GM19240 (cell line): ENCODE measurements around the gene B4GAT1.
"Not testable (repeated sequence)": the region's sequence is repeated elsewhere in the genome, so short reads cannot be mapped to it uniquely, and the experiment has no call there.

Source experiments
- DNase-seq: peaks from one replicate; pipeline ENCODE4 v3.0.0; 2011; ENCODE audit warnings: low spot score; ENCODE audit not compliant: insufficient read length

B4GAT1 gene

GRCh38 chr11:66347425-66348276, at the start of gene B4GAT1:
B4GAT1 (minus strand) TSS chr11:66347629; CDS start chr11:66347545, 84 bp downstream.
- peak; percentile 53 for DNase-seq

DNA sequence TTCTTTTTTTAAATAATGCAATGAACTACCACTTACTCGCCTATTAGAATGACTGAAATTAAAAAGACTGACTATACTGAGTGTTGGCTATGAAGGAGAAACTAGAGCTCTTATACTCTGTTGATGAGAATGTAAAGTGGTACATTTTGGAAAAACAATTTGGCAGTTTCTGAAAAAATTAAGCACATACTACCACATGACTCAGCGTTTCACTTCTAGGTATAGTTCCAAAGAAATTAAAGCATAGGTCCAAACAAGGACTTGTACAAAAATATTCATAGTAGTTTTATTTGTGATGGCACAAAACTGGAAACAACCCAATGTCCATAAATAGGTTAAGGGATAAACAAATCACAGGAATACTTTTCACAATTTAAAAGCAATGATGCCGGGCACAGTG, 46.5 kb upstream of the B4GAT1 start:
- no peak for DNase-seq

- no peak for DNase-seq
Observed at GRCh38 chr11:66391322-66391721, 43.9 kb upstream of the B4GAT1 start.

DNA sequence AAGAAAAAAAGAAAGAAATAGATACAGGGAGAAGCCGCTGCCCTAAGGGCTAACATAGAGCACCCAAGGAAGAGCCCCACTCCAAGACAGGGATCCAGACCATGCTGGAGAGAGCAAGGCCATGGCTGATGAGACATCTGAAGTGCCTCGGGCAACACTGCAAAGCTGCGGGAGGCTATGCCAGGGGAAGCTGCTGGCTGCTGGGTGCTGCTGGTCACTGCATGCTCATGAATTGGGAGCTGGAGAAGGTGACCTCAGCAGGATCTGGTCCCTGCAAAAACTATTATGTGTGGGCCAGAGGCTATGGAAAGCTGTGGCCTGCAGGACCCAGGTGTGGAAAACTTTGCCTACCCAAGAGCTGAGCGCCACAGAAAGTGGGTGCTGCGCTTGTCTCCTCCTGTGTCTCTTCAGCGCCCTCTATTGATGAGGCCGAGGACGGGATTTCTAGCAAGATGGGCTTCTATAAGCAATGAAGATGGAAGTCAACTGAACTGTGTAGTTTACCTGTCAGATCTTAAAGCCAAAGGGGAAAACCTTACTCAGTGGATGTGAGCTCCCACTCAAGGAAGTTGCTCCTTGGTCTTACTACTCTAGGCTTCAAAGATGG, 41.5 kb upstream of the B4GAT1 start:
- no peak for DNase-seq

DNA sequence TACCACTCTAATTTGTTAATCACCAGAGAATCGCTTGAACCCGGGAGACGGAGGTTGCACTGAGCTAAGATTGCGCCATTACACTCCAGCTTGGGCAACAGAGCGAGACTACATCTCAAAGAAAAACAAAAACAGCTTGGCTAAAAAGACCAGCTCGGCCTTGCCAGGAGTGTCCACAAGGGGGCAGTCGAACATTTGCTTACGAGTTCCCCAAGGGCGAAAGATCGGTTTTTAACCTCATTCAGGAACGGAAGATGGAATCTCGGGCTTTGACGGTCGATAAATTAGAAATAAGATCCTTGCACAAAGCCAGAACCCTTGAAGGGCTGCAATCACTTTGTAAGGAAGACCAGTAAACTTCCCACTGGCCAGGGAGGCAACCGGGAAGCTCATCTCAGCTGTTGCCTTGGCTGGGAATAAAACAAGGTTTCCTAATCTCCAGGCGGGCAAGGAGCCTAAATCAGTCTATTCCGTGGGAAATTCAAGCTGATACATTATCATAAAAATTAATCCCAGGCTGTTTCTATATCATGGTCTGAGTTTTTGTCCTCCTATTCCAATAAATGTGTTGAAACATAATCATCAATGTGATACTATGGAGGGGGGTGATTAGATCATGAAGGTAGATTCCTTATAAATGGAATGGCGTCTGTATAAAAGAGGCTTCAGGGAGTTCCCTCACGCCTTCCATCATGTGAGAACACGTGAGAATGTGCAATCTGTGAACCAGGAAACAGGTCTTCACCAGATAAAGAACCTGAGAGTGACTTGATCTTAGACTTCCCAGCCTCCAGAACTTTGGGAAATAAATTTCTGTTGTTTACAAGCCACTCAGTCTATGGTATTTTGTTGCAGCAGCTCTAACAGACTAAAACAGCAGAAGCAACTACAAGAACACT, 39.0 kb upstream of the B4GAT1 start:
- peak; percentile 58 for DNase-seq

GRCh38 chr11:66384316-66384715, 36.9 kb upstream of the B4GAT1 start:
- DNase-seq, result not testable (repeated sequence)

DNA sequence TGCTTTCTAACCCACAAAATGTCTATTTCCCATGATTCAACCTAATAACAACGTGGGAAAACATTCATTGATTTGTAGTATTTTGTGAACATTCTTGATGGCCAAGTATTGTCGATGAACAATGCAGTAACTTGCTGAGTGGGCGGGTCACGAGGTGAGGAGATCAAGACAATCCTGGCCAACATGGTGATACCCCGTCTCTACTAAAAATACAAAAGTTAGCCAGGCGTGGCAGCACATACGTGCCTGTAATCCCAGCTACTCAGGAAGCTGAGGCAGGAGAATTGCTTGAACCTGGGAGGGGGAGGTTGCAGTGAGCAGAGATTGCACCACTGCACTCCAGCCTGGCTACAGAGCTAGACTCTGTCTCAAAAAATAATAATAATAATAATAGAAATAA, 32.8 kb upstream of the B4GAT1 start:
- not testable (repeated sequence) for DNase-seq

GRCh38 chr11:66373690-66374287, 26.4 kb upstream of the B4GAT1 start:
- DNase-seq, result not testable (repeated sequence)

DNA sequence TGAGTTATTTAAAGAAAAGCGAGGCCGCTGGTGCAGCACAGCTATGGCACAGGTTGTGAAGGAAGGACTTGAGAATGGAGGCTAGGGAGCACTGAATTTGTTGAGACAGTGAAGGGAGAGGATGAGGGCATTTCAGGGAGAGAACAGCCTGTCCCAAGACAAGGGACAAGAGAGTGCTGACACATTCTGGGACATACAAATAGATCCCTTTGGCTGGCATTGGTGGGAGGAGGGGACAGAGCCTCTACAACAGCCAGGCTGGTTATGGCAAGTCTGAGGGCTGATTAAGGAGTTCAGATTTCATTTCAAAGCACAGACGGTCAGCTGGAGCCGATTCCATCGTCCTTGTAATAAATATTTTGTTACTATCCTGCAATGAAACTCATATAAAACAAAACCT, 25.8 kb upstream of the B4GAT1 start:
- no peak for DNase-seq

GRCh38 chr11:66371627-66372415, 24.4 kb upstream of the B4GAT1 start, which contains the start of gene SLC29A2:
SLC29A2 (minus strand) TSS chr11:66371760; CDS start chr11:66371591, 169 bp downstream.
- DNase-seq, result no peak

DNA sequence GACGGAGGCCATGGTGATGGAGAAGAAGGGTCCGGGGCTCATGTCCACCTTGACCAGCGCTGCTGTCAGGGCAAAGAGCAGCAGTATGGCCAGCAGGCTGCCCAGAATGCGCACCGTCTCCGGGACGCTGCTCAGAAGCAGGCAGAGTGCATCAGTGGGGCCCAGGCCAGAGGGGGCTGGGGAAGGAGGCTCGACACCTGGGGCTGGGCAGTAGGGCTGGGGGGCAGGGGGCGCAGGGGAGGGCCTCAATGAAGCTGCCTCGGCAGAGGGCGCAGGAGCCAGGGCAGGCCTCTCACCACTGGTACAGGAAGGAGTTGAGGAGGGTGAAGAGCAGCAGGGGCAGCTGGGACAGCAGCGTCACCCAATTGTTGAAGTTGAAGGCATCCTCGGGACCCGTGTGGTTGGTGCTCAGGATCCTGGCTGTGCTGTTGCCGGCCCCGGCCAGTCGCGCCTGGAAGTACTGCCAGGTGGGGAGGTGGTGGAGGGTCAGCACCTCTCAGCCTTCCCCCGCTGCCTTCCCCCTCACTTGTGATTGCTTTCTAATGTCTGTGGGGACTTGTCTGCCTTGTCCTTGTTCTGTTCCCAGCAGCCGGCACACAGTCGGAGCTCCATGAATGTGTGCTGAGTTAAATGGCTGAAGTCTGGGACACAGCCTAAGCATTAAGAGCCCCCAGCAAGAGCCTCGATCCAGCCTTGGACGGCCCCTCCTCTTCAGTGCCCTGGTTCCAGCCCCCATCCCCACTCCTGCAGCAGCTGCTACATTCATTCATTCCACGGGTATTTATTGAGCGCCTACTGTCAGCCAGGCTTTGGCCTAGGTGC, 21.9 kb upstream of the B4GAT1 start:
- DNase-seq, result no peak

GRCh38 chr11:66368484-66368883, 21.1 kb upstream of the B4GAT1 start:
- DNase-seq, result no peak

GRCh38 chr11:66367561-66368312, 20.3 kb upstream of the B4GAT1 start:
- no peak for DNase-seq

DNA sequence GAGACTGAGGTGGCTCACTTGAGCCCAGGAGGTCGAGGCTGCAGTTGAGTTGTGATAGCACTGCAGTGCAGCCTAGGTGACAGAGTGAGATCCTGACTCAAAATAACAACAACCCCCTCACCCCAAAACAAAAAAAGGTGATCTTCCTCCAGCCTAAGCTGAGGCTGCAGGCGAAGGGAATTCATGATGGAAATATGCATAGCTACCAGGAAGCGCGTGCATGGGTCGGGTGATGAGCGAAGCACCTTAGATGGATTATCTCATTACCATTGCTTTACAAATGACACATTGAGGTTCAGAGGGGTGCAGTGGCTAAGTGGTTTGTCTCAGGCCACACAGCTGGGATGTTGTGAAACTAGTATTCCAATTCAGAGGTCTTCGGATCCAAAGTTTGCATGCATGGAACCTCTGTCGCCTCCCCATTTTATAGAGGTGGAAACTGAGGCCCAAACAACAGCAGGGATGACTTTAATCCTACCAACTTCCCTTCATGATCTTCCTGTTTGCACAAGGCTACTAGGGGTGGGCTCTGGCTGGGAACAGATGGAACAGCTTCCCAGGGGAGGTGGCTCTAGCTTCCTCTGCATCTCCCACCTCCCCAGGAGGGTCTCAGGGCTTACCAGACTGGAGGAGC, 19.5 kb upstream of the B4GAT1 start:
- DNase-seq, result no peak

DNA sequence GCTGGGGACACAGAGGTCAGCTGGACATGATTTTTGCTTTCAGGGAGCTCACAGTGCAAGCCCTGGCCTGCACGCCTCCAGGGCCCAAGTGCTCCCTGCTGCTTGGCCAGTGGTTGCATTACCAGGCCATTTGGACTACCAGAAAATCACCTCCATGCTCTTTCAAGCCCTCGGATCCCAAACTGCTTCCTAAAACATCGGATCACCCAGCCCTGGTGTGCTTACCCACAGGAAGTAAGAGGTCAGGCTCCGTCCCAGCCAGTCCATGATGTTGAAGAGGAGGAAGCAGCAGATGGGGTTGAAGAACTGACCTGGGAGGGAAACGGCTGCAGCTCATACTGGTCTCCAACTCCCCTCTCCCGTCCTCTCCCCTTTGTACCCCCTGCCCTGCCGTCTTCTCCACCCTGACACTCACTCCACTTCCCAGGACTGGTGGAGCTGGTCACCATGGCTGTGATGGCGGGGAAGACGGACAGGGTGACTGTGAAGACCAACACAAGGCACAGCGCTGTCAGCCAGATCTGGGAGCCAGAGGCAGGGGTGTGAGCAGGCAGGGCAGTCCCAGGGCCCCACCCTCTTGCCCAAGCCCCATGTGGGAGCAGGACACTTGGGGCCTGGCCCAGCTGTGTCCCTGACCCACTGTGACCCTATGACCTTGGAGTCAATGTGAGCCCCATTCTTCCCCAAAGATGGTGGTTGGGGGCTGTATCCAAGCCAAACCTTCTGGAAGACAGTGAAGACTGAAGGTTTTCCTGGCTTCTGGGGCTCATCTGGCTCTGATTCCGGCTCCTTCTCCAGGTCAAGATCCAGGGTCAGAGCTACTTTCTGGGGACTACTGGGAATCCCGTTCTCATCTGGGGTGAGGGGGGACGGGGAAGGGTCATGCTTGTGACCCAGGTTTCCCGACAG, 18.5 kb upstream of the B4GAT1 start:
- DNase-seq, result no peak

- no peak for DNase-seq
Observed at GRCh38 chr11:66365166-66365565, 17.7 kb upstream of the B4GAT1 start.

DNA sequence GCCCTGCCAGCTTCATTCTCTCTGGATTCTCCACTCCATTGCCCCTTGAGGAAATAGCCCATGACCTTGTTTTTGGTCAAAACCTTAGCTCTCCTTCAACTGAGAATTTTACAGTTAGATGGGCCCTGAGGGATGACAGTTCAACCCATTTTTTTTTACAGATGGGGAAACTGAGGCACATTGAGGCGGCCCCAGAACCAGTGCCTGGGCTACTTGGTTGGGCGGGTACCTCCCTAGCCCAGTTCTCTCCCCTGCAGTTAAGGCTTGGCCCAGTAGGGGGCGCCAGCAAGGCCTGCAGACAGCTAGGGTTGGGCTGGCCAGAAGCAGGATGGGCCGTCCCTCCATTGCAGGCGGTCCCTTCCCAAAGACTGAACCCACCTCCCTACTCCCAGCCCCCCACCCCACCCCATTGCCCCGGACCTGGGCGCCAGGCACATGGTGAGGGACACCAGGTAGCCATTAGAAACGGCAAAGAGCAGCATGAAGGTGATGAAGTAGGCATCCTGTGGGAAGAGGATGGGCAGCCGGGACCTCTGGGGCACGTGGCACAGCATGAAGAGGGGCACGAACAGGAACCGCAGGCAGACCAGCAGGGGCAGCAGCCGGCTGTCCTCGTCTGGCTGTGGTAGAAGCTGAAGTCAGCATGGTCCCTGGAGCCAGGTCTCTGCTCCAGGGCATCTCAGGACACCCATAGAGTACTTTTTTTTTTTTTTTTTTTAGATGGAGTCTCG, 16.5 kb upstream of the B4GAT1 start:
- DNase-seq, result peak; percentile 41
